Spleen (tissue), 11 donors: ENCODE data around the gene B4GALNT4. TPM values are rescaled to one million over a fixed set of nuclear protein-coding genes. Genes with fewer than 3 reads are reported as not detected.
A peak's percentile ranks its signal among the peaks of the same experiment; 100 is the strongest.

Source experiments
- DNase-seq: peaks from one replicate; pipeline ENCODE4 v3.0.0-alpha.2; 2020
- H3K27ac ChIP-seq, 8 donors: fragments of 200-600 bp; sonication (generic) in 7 of 8; 1 replicate in 4 of 8; 2 replicates in 4 of 8; pipeline versions ENCODE4 v1.5.0 to v1.8.0; 2016 to 2021; ENCODE audit warnings: inconsistent platforms in 4 of 8, mild to moderate bottlenecking in 4 of 8, moderate library complexity in 1 of 8
- H3K27me3 ChIP-seq, 7 donors: fragments of 200-600 bp; sonication (generic) in 6 of 7; replicated peaks in 1 of 7; 1 replicate in 4 of 7; 2 replicates in 3 of 7; pipeline versions ENCODE4 v1.5.0 to v1.8.0; 2016 to 2021; ENCODE audit warnings: inconsistent platforms in 3 of 7, mild to moderate bottlenecking in 1 of 7
- H3K36me3 ChIP-seq, 6 donors: fragments of 200-600 bp; sonication (generic) in 5 of 6; 1 replicate in 4 of 6; 2 replicates in 2 of 6; pipeline versions ENCODE4 v1.5.0 to v1.8.0; 2016 to 2021; ENCODE audit warnings: inconsistent platforms in 2 of 6
- H3K4me1 ChIP-seq, 6 donors: fragments of 200-600 bp; sonication (generic) in 5 of 6; 1 replicate in 3 of 6; 2 replicates in 3 of 6; pipeline versions ENCODE4 v1.5.0 to v1.8.0; 2016 to 2021; ENCODE audit warnings: inconsistent platforms in 3 of 6
- H3K4me3 ChIP-seq, 8 donors: fragments of 200-600 bp; sonication (generic) in 7 of 8; 1 replicate in 4 of 8; 2 replicates in 4 of 8; pipeline versions ENCODE4 v1.5.0 to v1.8.0; 2016 to 2021; ENCODE audit warnings: inconsistent platforms in 4 of 8, mild to moderate bottlenecking in 4 of 8, moderate library complexity in 2 of 8
- H3K9me3 ChIP-seq, 8 donors: fragments of 200-600 bp; sonication (generic) in 7 of 8; 1 replicate in 4 of 8; 2 replicates in 4 of 8; pipeline versions ENCODE4 v1.5.0 to v1.8.0; 2016 to 2021; ENCODE audit warnings: inconsistent platforms in 4 of 8
- CTCF ChIP-seq, 11 experiments: fragments of 200-600 bp in 7 of 11; fragments of 450-650 bp in 4 of 11; sonication (generic) in 4 of 11; IDR thresholded peaks in 8 of 11; conservative IDR thresholded peaks in 3 of 11; 1 replicate in 7 of 11; 2 replicates in 4 of 11; pipeline versions ENCODE4 v1.4.0 to v1.8.0; 2016 to 2021; ENCODE audit warnings: antibody characterized with exemption in 11 of 11, inconsistent platforms in 4 of 11, mild to moderate bottlenecking in 1 of 11
- POLR2A ChIP-seq, 3 donors: fragments of 450-650 bp; IDR thresholded peaks; one replicate each; pipeline ENCODE4 v1.5.1; 2017; ENCODE audit warnings: antibody characterized with exemption in 3 of 3, mild to moderate bottlenecking in 1 of 3
- POLR2AphosphoS5 ChIP-seq, 3 donors: sonication (generic); formaldehyde crosslinking; IDR thresholded peaks; one replicate each; pipeline ENCODE4 v1.5.1; 2017; ENCODE audit warnings: antibody characterized with exemption in 3 of 3
- WGBS, 5 donors: extraction: QIAGEN DNeasy Blood & Tissue Kit in 3 of 5; methylation state at CpG; one replicate each; pipeline versions ENCODE4 v1.1.5 to v1.1.7; 2013 to 2018; 5-methylcytosine and 5-hydroxymethylcytosine counted together
- intact Hi-C: fragments of 100-400 bp; cut with DNase I; formaldehyde crosslinking; loops from one replicate; pipeline ENCODE4 v1.15.0; 2023; ENCODE audit warnings: low total_unique reads
- polyA plus RNA-seq, 3 donors: library from polyadenylated mRNA; stranded (reverse); fragments of 200-250 nt; gene quantifications; one replicate each; pipeline ENCODE4 v1.2.1, GENCODE V29; 2013
- total RNA-seq, 7 donors: library from RNA; depleted of rRNA in 3 of 7; stranded (reverse); fragments of >200 nt in 3 of 7; fragmentation: NEBNext Ultra II Directional in 4 of 7; extraction: Animal tissue kit (Norgen Biotek cat#: 25700) in 4 of 7; gene quantifications; one replicate each; pipeline versions ENCODE4 v1.1.0 to v1.2.1, GENCODE V29; 2016 to 2021
- donor health status: healthy with polysubstance abuse.
- donor health status: DM: no; HTN: no; CAD: no; lungs with moderate emphysema.
- donor health status: DM: no; HTN: no; CAD: no.
- donor health status: Bipolar disorder and iron deficiency.
- donor health status: healthy.
- donor health status: DM: no; HTN: no; CAD: no.
- donor health status: DM: yes; HTN: yes; CAD: no.

Gene B4GALNT4
- total and polyA plus RNA-seq, 10 donors, result 0.17 to 5.2 (median 0.91) TPM; not detected in 2

DNA sequence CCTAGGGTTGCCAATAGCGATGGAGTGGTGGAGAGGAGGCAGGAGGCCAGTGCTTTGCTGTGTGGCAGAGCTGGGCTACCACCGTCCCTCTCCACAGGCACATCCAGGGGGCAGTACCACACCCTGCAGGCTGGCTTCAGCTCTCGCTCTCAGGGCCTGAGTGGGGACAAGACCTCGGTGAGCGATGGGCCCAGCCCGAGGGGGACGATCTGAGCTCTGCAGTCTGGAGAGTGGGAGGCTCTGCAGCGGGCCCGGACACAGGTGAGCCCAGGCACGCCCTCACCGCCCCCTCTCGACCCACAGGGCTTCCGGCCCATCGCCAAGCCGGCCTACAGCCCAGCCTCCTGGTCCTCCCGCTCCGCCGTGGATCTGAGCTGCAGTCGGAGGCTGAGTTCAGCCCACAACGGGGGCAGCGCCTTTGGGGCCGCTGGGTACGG, 27.2 kb downstream of the B4GALNT4 start:
- peaks cover 0 to 66% (median 15%) of the 10 kb centered on the region in 7 donors for H3K27me3 ChIP-seq
- TF ChIP-seq CTCF (IDR thresholded peaks at IDR 0.05 in 8 of 11, conservative IDR thresholded peaks at IDR 0.05 in 3 of 11) (peak in 2 of 11 experiments; percentile 12 to 25), POLR2AphosphoS5 (IDR thresholded peaks at IDR 0.05) (no peak), POLR2A (IDR thresholded peaks at IDR 0.05) (no peak)

DNA sequence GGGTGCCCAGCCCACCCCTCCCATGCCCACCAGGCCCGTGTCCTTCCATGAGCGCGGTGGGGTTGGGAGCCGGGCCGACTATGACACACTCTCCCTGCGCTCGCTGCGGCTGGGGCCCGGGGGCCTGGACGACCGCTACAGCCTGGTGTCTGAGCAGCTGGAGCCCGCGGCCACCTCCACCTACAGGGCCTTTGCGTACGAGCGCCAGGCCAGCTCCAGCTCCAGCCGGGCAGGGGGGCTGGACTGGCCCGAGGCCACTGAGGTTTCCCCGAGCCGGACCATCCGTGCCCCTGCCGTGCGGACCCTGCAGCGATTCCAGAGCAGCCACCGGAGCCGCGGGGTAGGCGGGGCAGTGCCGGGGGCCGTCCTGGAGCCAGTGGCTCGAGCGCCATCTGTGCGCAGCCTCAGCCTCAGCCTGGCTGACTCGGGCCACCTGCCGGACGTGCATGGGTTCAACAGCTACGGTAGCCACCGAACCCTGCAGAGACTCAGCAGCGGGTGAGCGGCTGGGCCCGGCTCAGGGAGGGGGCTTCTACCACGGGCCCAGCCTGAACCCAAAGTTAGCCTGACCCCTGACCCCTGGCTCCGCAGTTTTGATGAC, 27.7 kb downstream of the B4GALNT4 start:
- peak in 10 of 11 experiments; percentile 25 to 68 (median 59) for TF ChIP-seq CTCF (IDR thresholded peaks at IDR 0.05 in 8 of 11, conservative IDR thresholded peaks at IDR 0.05 in 3 of 11)
- TF ChIP-seq POLR2AphosphoS5 (IDR thresholded peaks at IDR 0.05), result peak in 2 of 3 donors; percentile 55 to 56
- no peak for TF ChIP-seq POLR2A (IDR thresholded peaks at IDR 0.05)
- Histone ChIP-seq H3K36me3 (no peaks in the 10 kb centered on the region), H3K4me1 (peaks cover 0 to 23% (median 14%) of the 10 kb centered on the region in 6 donors), H3K27me3 (peaks cover 0 to 62% (median 15%) of the 10 kb centered on the region in 7 donors), H3K9me3 (no peaks in the 10 kb centered on the region), H3K27ac (peak overlapping the region in 1 of 8 donors; percentile 62), H3K4me3 (peak overlapping the region in 7 of 8 donors; percentile 18 to 71 (median 34))
- WGBS, 5 donors, result 21 to 52% (median 36%) methylated on average over 22 to 43 of the region's 43 CpGs
- peak; percentile 90 for DNase-seq
- intact Hi-C loops, result no loop called here

More for the DNA sequence above, 27.2 kb downstream of the B4GALNT4 start:
- H3K4me1 ChIP-seq, result peaks cover 0 to 23% (median 14%) of the 10 kb centered on the region in 6 donors
- H3K9me3 ChIP-seq, result no peaks in the 10 kb centered on the region
- H3K27ac ChIP-seq, result peak overlapping the region in 1 of 8 donors; percentile 62
- WGBS, 5 donors, result 22 to 57% (median 27%) methylated on average over 8 to 23 of the region's 23 CpGs
- H3K36me3 ChIP-seq, result no peaks in the 10 kb centered on the region
- intact Hi-C loops, result no loop called here
- peak overlapping the region in 6 of 8 donors; percentile 27 to 71 (median 34) for H3K4me3 ChIP-seq
- peak; percentile 81 for DNase-seq

DNA sequence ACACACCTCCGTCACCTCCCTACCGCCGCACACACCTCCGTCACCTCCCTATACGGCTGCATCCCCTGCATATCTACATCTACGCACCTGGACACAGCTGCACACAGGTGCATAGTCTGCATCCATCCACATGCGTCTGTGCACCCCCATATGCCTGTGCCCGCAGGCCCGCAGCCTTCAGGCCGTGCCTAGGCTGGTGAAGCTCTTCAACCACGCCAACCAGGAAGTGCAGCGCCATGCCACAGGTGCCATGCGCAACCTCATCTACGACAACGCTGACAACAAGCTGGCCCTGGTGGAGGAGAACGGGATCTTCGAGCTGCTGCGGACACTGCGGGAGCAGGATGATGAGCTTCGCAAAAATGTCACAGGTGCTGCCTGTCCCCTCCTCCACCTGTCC, 29.5 kb downstream of the B4GALNT4 start:
- H3K27me3 ChIP-seq, result peaks cover 0 to 58% (median 21%) of the 10 kb centered on the region in 7 donors
- DNase-seq, result no peak
- 86 to 94% (median 93%) methylated on average over 16 to 20 of the region's 20 CpGs for WGBS, 5 donors
- H3K4me3 ChIP-seq, result no peak overlapping the region
- H3K4me1 ChIP-seq, result peaks cover 0 to 23% (median 14%) of the 10 kb centered on the region in 6 donors
- H3K36me3 ChIP-seq, result no peaks in the 10 kb centered on the region
- TF ChIP-seq POLR2A (IDR thresholded peaks at IDR 0.05), result no peak
- peak in 1 of 3 donors; percentile 10 for TF ChIP-seq POLR2AphosphoS5 (IDR thresholded peaks at IDR 0.05)
- no peak for TF ChIP-seq CTCF (IDR thresholded peaks at IDR 0.05 in 8 of 11, conservative IDR thresholded peaks at IDR 0.05 in 3 of 11)
- intact Hi-C loops, result no loop called here
- no peaks in the 10 kb centered on the region for H3K9me3 ChIP-seq
- no peak overlapping the region for H3K27ac ChIP-seq

DNA sequence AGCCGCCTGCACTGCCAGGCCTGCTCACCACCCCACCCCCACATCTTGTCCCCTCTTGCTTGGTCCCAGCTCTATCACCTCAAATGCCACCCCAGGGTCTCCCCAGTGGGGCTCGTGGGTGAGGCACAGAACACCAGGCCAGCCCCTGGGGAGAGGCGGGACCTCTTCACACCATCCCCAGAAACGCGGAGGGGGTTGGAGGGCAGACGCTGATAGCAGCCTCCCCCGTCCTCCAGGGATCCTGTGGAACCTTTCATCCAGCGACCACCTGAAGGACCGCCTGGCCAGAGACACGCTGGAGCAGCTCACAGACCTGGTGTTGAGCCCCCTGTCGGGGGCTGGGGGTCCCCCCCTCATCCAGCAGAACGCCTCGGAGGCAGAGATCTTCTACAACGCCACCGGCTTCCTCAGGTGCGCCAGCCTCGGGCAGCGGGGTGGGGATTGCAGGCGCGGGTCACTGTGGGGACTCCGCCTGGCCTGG, 30.5 kb downstream of the B4GALNT4 start:
- Histone ChIP-seq H3K4me3 (no peak overlapping the region), H3K36me3 (no peaks in the 10 kb centered on the region), H3K9me3 (no peaks in the 10 kb centered on the region), H3K4me1 (peaks cover under 1 to 23% (median 14%) of the 10 kb centered on the region in 6 donors), H3K27me3 (peaks cover 0 to 51% (median 21%) of the 10 kb centered on the region in 7 donors), H3K27ac (no peak overlapping the region)
- TF ChIP-seq CTCF (IDR thresholded peaks at IDR 0.05 in 8 of 11, conservative IDR thresholded peaks at IDR 0.05 in 3 of 11) (no peak), POLR2AphosphoS5 (IDR thresholded peaks at IDR 0.05) (no peak), POLR2A (IDR thresholded peaks at IDR 0.05) (no peak)
- intact Hi-C loops, result no loop called here
- DNase-seq, result peak; percentile 67
- 29 to 87% (median 53%) methylated on average over 7 to 21 of the region's 21 CpGs for WGBS, 5 donors
